Amygdala (tissue), 56 donors: ENCODE results near the gene XPOT.
"Not testable (repeated sequence)": the region's sequence is repeated elsewhere in the genome, so short reads cannot be mapped to it uniquely, and the experiment has no call there.

ENCODE experiments used
- DNase-seq, 56 donors: peaks; one replicate each; lab custom pipeline; 2025; lab: John Stamatoyannopoulos, UW

XPOT gene

GRCh38 chr12:64403707-64404469 lies at the start of gene XPOT:
Gene XPOT, plus strand, starts transcription at chr12:64404392. Its CDS starts 5,644 bp downstream, at chr12:64410036.
- peak; percentile 24 to 94 (median 87) for DNase-seq

- DNase-seq: not testable (repeated sequence)
Measured at GRCh38 chr12:64356209-64356608, 48.0 kb upstream of the XPOT start.

GRCh38 chr12:64361173-64361572 lies 43.0 kb upstream of the XPOT start:
- DNase-seq: not testable (repeated sequence)

- no peak for DNase-seq
Measured at GRCh38 chr12:64362721-64363305, 41.4 kb upstream of the XPOT start.

- no peak for DNase-seq
Measured at GRCh38 chr12:64383675-64384074, 20.5 kb upstream of the XPOT start.

GRCh38 chr12:64385019-64385418 lies 19.2 kb upstream of the XPOT start:
- DNase-seq: no peak

- DNase-seq: no peak
Measured at GRCh38 chr12:64385468-64385867, 18.7 kb upstream of the XPOT start.

GRCh38 chr12:64387197-64387816 lies 16.9 kb upstream of the XPOT start:
- DNase-seq: no peak

- DNase-seq: no peak
Measured at GRCh38 chr12:64389154-64389553, 15.0 kb upstream of the XPOT start.

GRCh38 chr12:64390275-64390851 lies 13.8 kb upstream of the XPOT start, which contains the start of gene C12orf56:
Gene C12orf56, minus strand, starts transcription at chr12:64390758. Its CDS starts 193 bp downstream, at chr12:64390565.
- peak in 1 of 56 donors; percentile 17 for DNase-seq

- no peak for DNase-seq
Measured at GRCh38 chr12:64392221-64392620, 12.0 kb upstream of the XPOT start.

- DNase-seq: no peak
Measured at GRCh38 chr12:64395739-64396138, 8.5 kb upstream of the XPOT start.

GRCh38 chr12:64400041-64400440 lies 4.2 kb upstream of the XPOT start:
- DNase-seq: peak in 21 of 56 donors; percentile 2 to 55 (median 22)

GRCh38 chr12:64402181-64402580 lies 2.0 kb upstream of the XPOT start:
- DNase-seq: no peak

- peak in 35 of 56 donors; percentile 37 to 81 (median 56) for DNase-seq
Measured at GRCh38 chr12:64404470-64405256, 471 bp downstream of the XPOT start.

- no peak for DNase-seq
Measured at GRCh38 chr12:64407342-64408223, 3.4 kb downstream of the XPOT start.

GRCh38 chr12:64411427-64411826 lies 7.2 kb downstream of the XPOT start:
- no peak for DNase-seq

- no peak for DNase-seq
Measured at GRCh38 chr12:64412459-64412858, 8.3 kb downstream of the XPOT start.

GRCh38 chr12:64413884-64414283 lies 9.7 kb downstream of the XPOT start:
- DNase-seq: no peak
